H9 (cell line): ENCODE data around the gene GNAS-AS1. TPM values are rescaled to one million over a fixed set of nuclear protein-coding genes. Genes with fewer than 3 reads are reported as not detected.

ENCODE experiments used
- DNase-seq: peaks from one replicate; pipeline ENCODE4 v3.0.0-alpha.2; 2017
- H2AFZ ChIP-seq: one replicate; pipeline ENCODE4 v1.6.1; 2013; ENCODE audit warnings: mild to moderate bottlenecking, low read length, control low read depth, moderate library complexity
- H2AK5ac ChIP-seq: 2 replicates; pipeline ENCODE4 v1.6.1; 2013; ENCODE audit warnings: low read length, control low read depth, mixed read lengths; ENCODE audit not compliant: insufficient read length
- H2BK120ac ChIP-seq: one replicate; pipeline ENCODE4 v1.6.1; 2013; ENCODE audit warnings: low read depth, mild to moderate bottlenecking, low read length, control low read depth, inconsistent platforms; ENCODE audit not compliant: poor library complexity, severe bottlenecking
- H2BK12ac ChIP-seq: 2 replicates; pipeline ENCODE4 v1.6.1; 2013; ENCODE audit warnings: low read length, control low read depth, mixed read lengths, low read depth; ENCODE audit not compliant: insufficient read length
- H2BK15ac ChIP-seq: 2 replicates; pipeline ENCODE4 v1.6.1; 2013; ENCODE audit warnings: low read depth, low read length, control low read depth
- H2BK20ac ChIP-seq: one replicate; pipeline ENCODE4 v1.6.1; 2013; ENCODE audit warnings: low read depth, mild to moderate bottlenecking, low read length, control low read depth, inconsistent platforms; ENCODE audit not compliant: poor library complexity, severe bottlenecking
- H2BK5ac ChIP-seq: 2 replicates; pipeline ENCODE4 v1.6.1; 2013; ENCODE audit warnings: low read length, control low read depth, mixed read lengths; ENCODE audit not compliant: insufficient read length
- H3K14ac ChIP-seq: 2 replicates; pipeline ENCODE4 v1.6.1; 2013; ENCODE audit warnings: low read length, control low read depth; ENCODE audit not compliant: insufficient read depth
- H3K18ac ChIP-seq: 2 replicates; pipeline ENCODE4 v1.6.1; 2013; ENCODE audit warnings: low read depth, mild to moderate bottlenecking, mixed read lengths, low read length, control low read depth; ENCODE audit not compliant: insufficient read length
- H3K23ac ChIP-seq: 2 replicates; pipeline ENCODE4 v1.6.1; 2013; ENCODE audit warnings: low read length, control low read depth, mixed read lengths, low read depth; ENCODE audit not compliant: insufficient read length
- H3K23me2 ChIP-seq: 2 replicates; pipeline ENCODE4 v1.6.1; 2013; ENCODE audit warnings: low read depth, mild to moderate bottlenecking, mixed read lengths, low read length, control low read depth; ENCODE audit not compliant: insufficient read length, poor library complexity, severe bottlenecking
- H3K27ac ChIP-seq: 2 replicates; pipeline ENCODE4 v1.5.1; 2013; ENCODE audit warnings: low read length, control low read depth, mixed read lengths, low read depth; ENCODE audit not compliant: insufficient read length
- H3K27me3 ChIP-seq: 2 replicates; pipeline ENCODE4 v1.6.1; 2013; ENCODE audit warnings: low read length, control low read depth, inconsistent platforms; ENCODE audit not compliant: insufficient read depth
- H3K4ac ChIP-seq: 2 replicates; pipeline ENCODE4 v1.6.1; 2013; ENCODE audit warnings: low read depth, mild to moderate bottlenecking, control low read depth, inconsistent platforms, low read length, moderate library complexity
- H3K4me1 ChIP-seq: 2 replicates; pipeline ENCODE4 v1.6.1; 2013; ENCODE audit warnings: low read length, control low read depth, inconsistent platforms; ENCODE audit not compliant: insufficient read depth
- H3K4me2 ChIP-seq: 2 replicates; pipeline ENCODE4 v1.6.1; 2013; ENCODE audit warnings: low read length, control low read depth, mixed read lengths; ENCODE audit not compliant: insufficient read length, insufficient read depth
- H3K56ac ChIP-seq: 2 replicates; pipeline ENCODE4 v1.6.1; 2013; ENCODE audit warnings: low read depth, mild to moderate bottlenecking, mixed read lengths, low read length, control low read depth; ENCODE audit not compliant: insufficient read length
- H3K79me1 ChIP-seq: 2 replicates; pipeline ENCODE4 v1.6.1; 2013; ENCODE audit warnings: low read depth, mild to moderate bottlenecking, moderate library complexity, low read length, control low read depth, inconsistent platforms; ENCODE audit not compliant: insufficient read depth, poor library complexity, severe bottlenecking
- H3K79me2 ChIP-seq: 2 replicates; pipeline ENCODE4 v1.6.1; 2013; ENCODE audit warnings: low read length, control low read depth, inconsistent platforms; ENCODE audit not compliant: insufficient read depth
- H3K9ac ChIP-seq: 2 replicates; pipeline ENCODE4 v1.6.1; 2013; ENCODE audit warnings: low read length, control low read depth, mixed read lengths; ENCODE audit not compliant: insufficient read length; ENCODE audit errors: extremely low read depth
- H3K9me3 ChIP-seq: one replicate; pipeline ENCODE4 v1.6.1; 2013; ENCODE audit warnings: low read depth, low read length, inconsistent platforms; ENCODE audit not compliant: control insufficient read depth
- H3T11ph ChIP-seq: one replicate; pipeline ENCODE4 v1.6.1; 2013; ENCODE audit warnings: mild to moderate bottlenecking, low read length, control low read depth, inconsistent platforms
- H4K20me1 ChIP-seq: one replicate; pipeline ENCODE4 v1.6.1; 2013; ENCODE audit not compliant: control insufficient read depth, insufficient read length, insufficient read depth
- H4K5ac ChIP-seq: 2 replicates; pipeline ENCODE4 v1.6.1; 2013; ENCODE audit warnings: low read depth, mild to moderate bottlenecking, mixed read lengths, low read length, control low read depth; ENCODE audit not compliant: insufficient read length
- H4K8ac ChIP-seq: replicated peaks from 2 replicates; pipeline ENCODE4 v1.6.1; 2013; ENCODE audit warnings: low read length, control low read depth, mixed read lengths, low read depth; ENCODE audit not compliant: insufficient read length
- H4K91ac ChIP-seq: 2 replicates; pipeline ENCODE4 v1.6.1; 2013; ENCODE audit warnings: low read depth, mild to moderate bottlenecking, moderate library complexity, mixed read lengths, low read length, control low read depth; ENCODE audit not compliant: insufficient read length
- H3K27ac Mint-ChIP-seq, 3 experiments: 2 replicates in 2 of 3; 3 replicates in 1 of 3; pipeline ENCODE4 v1.8.0; 2020 to 2021; ENCODE audit warnings: mixed read lengths in 3 of 3, mild to moderate bottlenecking in 1 of 3, moderate library complexity in 1 of 3
- H3K27me3 Mint-ChIP-seq: 2 replicates; pipeline ENCODE4 v1.8.0; 2021; ENCODE audit warnings: low read depth, mild to moderate bottlenecking, moderate library complexity, mixed read lengths
- H3K36me3 Mint-ChIP-seq, 3 experiments: 2 replicates in 2 of 3; 3 replicates in 1 of 3; pipeline ENCODE4 v1.8.0; 2020 to 2021; ENCODE audit warnings: low read depth in 3 of 3, mixed read lengths in 3 of 3; ENCODE audit not compliant: insufficient read depth in 1 of 3
- H3K4me1 Mint-ChIP-seq, 2 experiments: 2 replicates each; pipeline ENCODE4 v1.8.0; 2020; ENCODE audit warnings: mixed read lengths in 2 of 2
- H3K4me3 Mint-ChIP-seq, 2 experiments: 2 replicates in 1 of 2; 3 replicates in 1 of 2; pipeline ENCODE4 v1.8.0; 2020 to 2021; ENCODE audit warnings: mild to moderate bottlenecking in 2 of 2, mixed read lengths in 2 of 2, moderate library complexity in 1 of 2
- H3K9me3 Mint-ChIP-seq, 2 experiments: 2 replicates in 1 of 2; 3 replicates in 1 of 2; pipeline ENCODE4 v1.8.0; 2020; ENCODE audit warnings: mild to moderate bottlenecking in 2 of 2, mixed read lengths in 2 of 2, moderate library complexity in 1 of 2
- WGBS: extraction: QIAGEN DNeasy Blood & Tissue Kit; methylation state at CpG from one replicate; pipeline ENCODE4 v1.1.7; 2013; ENCODE audit warnings: missing lambda C conversion rate, low lambda C conversion rate, mixed read lengths; ENCODE audit not compliant: insufficient read length; ENCODE audit errors: extremely low coverage; 5-methylcytosine and 5-hydroxymethylcytosine counted together
- total RNA-seq: library from RNA; stranded (reverse); gene quantifications from 2 replicates; pipeline ENCODE4 v1.2.1, GENCODE V29; 2021
- TF ChIP-seq, protein P1 (sequence below): fragments of 200-600 bp; sonication (generic); conservative IDR thresholded peaks from 3 replicates; pipeline ENCODE4 v1.8.0; 2021; ENCODE audit warnings: antibody characterized with exemption, mild to moderate bottlenecking

Gene GNAS-AS1
- total RNA-seq, 1 experiment from 2014 or later: 11.3 TPM

DNA sequence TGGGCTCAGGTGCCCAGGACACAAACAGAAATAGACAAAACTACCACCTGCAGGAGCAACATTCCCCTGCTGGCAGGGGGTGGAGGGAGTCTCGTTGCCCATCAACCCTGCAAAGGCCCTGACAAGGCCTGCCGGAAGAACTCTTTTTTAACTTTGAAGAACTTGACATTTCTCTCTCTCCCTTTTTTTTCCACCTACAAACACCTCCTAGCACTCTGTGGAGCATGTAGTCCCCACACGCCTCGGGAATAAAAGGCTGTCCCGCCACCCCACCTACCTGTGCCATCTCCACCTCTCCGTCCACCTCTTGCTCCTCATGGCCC lies 54.8 kb downstream of the GNAS-AS1 start:
- Histone ChIP-seq H3K27ac (no peak overlapping the region), H2AK5ac (no peak overlapping the region), H3K79me2 (no peaks in the 10 kb centered on the region), H3K9ac (no peak overlapping the region), H3K27me3 (no peaks in the 10 kb centered on the region), H3T11ph (no peak overlapping the region), H2BK20ac (no peak overlapping the region), H3K23me2 (no peaks in the 10 kb centered on the region), H3K4me2 (no peak overlapping the region), H3K4ac (no peak overlapping the region), H4K20me1 (no peaks in the 10 kb centered on the region), H3K9me3 (no peaks in the 10 kb centered on the region), H2BK15ac (no peak overlapping the region), H2BK5ac (no peak overlapping the region), H3K79me1 (no peaks in the 10 kb centered on the region), H4K91ac (no peak overlapping the region), H4K8ac (no peak overlapping the region), H3K18ac (no peak overlapping the region), H2BK12ac (no peak overlapping the region), H3K23ac (no peak overlapping the region), H4K5ac (no peak overlapping the region), H3K14ac (no peak overlapping the region; the same call in 1 of the 2 replicates), H3K56ac (no peak overlapping the region), H2AFZ (no peak overlapping the region), H3K4me1 (peaks cover 3% of the 10 kb centered on the region; the same call in 1 of the 2 replicates), H2BK120ac (no peak overlapping the region)
- DNase-seq: no peak
- no CpG with 5 or more reads among the region's 6 CpGs for whole genome bisulfite sequencing
- no peak overlapping the region; a peak in 2 of 7 replicates for H3K27ac Mint-ChIP-seq
- TF ChIP-seq, protein P1, sequence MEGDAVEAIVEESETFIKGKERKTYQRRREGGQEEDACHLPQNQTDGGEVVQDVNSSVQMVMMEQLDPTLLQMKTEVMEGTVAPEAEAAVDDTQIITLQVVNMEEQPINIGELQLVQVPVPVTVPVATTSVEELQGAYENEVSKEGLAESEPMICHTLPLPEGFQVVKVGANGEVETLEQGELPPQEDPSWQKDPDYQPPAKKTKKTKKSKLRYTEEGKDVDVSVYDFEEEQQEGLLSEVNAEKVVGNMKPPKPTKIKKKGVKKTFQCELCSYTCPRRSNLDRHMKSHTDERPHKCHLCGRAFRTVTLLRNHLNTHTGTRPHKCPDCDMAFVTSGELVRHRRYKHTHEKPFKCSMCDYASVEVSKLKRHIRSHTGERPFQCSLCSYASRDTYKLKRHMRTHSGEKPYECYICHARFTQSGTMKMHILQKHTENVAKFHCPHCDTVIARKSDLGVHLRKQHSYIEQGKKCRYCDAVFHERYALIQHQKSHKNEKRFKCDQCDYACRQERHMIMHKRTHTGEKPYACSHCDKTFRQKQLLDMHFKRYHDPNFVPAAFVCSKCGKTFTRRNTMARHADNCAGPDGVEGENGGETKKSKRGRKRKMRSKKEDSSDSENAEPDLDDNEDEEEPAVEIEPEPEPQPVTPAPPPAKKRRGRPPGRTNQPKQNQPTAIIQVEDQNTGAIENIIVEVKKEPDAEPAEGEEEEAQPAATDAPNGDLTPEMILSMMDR: no peak
- peaks cover 0 to 3% (median 0%) of the 10 kb centered on the region in 3 experiments; a peak in 1 of 7 replicates for H3K36me3 Mint-ChIP-seq
- H3K9me3 Mint-ChIP-seq: no peaks in the 10 kb centered on the region; a peak in 1 of 5 replicates
- peaks cover 21 to 46% of the 10 kb centered on the region in 2 experiments for H3K4me1 Mint-ChIP-seq
- H3K4me3 Mint-ChIP-seq: no peak overlapping the region
- peaks cover 14% of the 10 kb centered on the region for H3K27me3 Mint-ChIP-seq
